ENCODE data around the gene PGS1.

Gene PGS1

GRCh38 chr17:78425429-78425828 is 47.0 kb downstream of the PGS1 start:
- H2AFZ ChIP-seq (ENCODE audit: low read depth, low read length), result no peak overlapping the region
- H3K4me1 ChIP-seq (ENCODE audit: insufficient read depth, low read length), result no peaks in the 10 kb centered on the region
- peaks cover 84% of the 10 kb centered on the region for H3K36me3 ChIP-seq (ENCODE audit: insufficient read depth, low read length)
- no peak overlapping the region for H3K27ac ChIP-seq (ENCODE audit: low read length)
- DNase-seq (no peak), ATAC-seq (ENCODE audit: insufficient read depth, low read depth) (no peak)
- H4K20me1 ChIP-seq (ENCODE audit: insufficient read depth, low read length), result peaks cover 16% of the 10 kb centered on the region
- H3K4me2 ChIP-seq (ENCODE audit: insufficient read depth, low read length), result no peak overlapping the region
- no peaks in the 10 kb centered on the region for H3K9me3 ChIP-seq (ENCODE audit: insufficient read depth, low read length, severe bottlenecking)
- no peak for TF ChIP-seq CTCF (IDR thresholded peaks at IDR 0.05; ENCODE audit: borderline replicate concordance, extremely low read depth, low read length, poor library complexity, severe bottlenecking)
- no peaks in the 10 kb centered on the region for H3K27me3 ChIP-seq (ENCODE audit: insufficient read depth, low read length, poor library complexity)
- no peak overlapping the region for H3K9ac ChIP-seq (ENCODE audit: low read depth, low read length)
- no peaks in the 10 kb centered on the region for H3K79me2 ChIP-seq (ENCODE audit: insufficient read depth, low read length)
- no peak overlapping the region for H3K4me3 ChIP-seq (ENCODE audit: low read depth in 1 of 2, low read length in 2 of 2)

- DNase-seq (no peak), ATAC-seq (ENCODE audit: insufficient read depth, low read depth) (no peak)
- Histone ChIP-seq H3K9ac (ENCODE audit: low read depth, low read length) (no peak overlapping the region), H3K27ac (ENCODE audit: low read length) (no peak overlapping the region), H3K36me3 (ENCODE audit: insufficient read depth, low read length) (peaks cover 75% of the 10 kb centered on the region), H3K79me2 (ENCODE audit: insufficient read depth, low read length) (no peaks in the 10 kb centered on the region), H3K9me3 (ENCODE audit: insufficient read depth, low read length, severe bottlenecking) (no peaks in the 10 kb centered on the region), H2AFZ (ENCODE audit: low read depth, low read length) (no peak overlapping the region), H3K4me2 (ENCODE audit: insufficient read depth, low read length) (no peak overlapping the region), H3K4me3 (ENCODE audit: low read depth in 1 of 2, low read length in 2 of 2) (no peak overlapping the region), H3K27me3 (ENCODE audit: insufficient read depth, low read length, poor library complexity) (no peaks in the 10 kb centered on the region), H3K4me1 (ENCODE audit: insufficient read depth, low read length) (no peaks in the 10 kb centered on the region), H4K20me1 (ENCODE audit: insufficient read depth, low read length) (peaks cover 12% of the 10 kb centered on the region)
- TF ChIP-seq EZH2 (IDR thresholded peaks at IDR 0.05; ENCODE audit: borderline replicate concordance, low read depth, low read length, severe bottlenecking), result no peak
- TF ChIP-seq CTCF (IDR thresholded peaks at IDR 0.05; ENCODE audit: borderline replicate concordance, extremely low read depth, low read length, poor library complexity, severe bottlenecking), result no peak
Observed at GRCh38 chr17:78426293-78426879, 47.9 kb downstream of the PGS1 start.

- Histone ChIP-seq H3K9me3 (ENCODE audit: insufficient read depth, low read length, severe bottlenecking) (no peaks in the 10 kb centered on the region), H2AFZ (ENCODE audit: low read depth, low read length) (no peak overlapping the region), H3K4me2 (ENCODE audit: insufficient read depth, low read length) (no peak overlapping the region), H3K79me2 (ENCODE audit: insufficient read depth, low read length) (no peaks in the 10 kb centered on the region), H3K4me1 (ENCODE audit: insufficient read depth, low read length) (no peaks in the 10 kb centered on the region), H4K20me1 (ENCODE audit: insufficient read depth, low read length) (peaks cover 6% of the 10 kb centered on the region; the same call in 1 of the 2 replicates), H3K36me3 (ENCODE audit: insufficient read depth, low read length) (peaks cover 67% of the 10 kb centered on the region), H3K4me3 (ENCODE audit: low read depth in 1 of 2, low read length in 2 of 2) (no peak overlapping the region), H3K27me3 (ENCODE audit: insufficient read depth, low read length, poor library complexity) (no peaks in the 10 kb centered on the region), H3K9ac (ENCODE audit: low read depth, low read length) (no peak overlapping the region), H3K27ac (ENCODE audit: low read length) (no peak overlapping the region)
- no peak for TF ChIP-seq EZH2 (IDR thresholded peaks at IDR 0.05; ENCODE audit: borderline replicate concordance, low read depth, low read length, severe bottlenecking)
- no peak for TF ChIP-seq CTCF (IDR thresholded peaks at IDR 0.05; ENCODE audit: borderline replicate concordance, extremely low read depth, low read length, poor library complexity, severe bottlenecking)
- ATAC-seq (ENCODE audit: insufficient read depth, low read depth), result no peak
- no peak for DNase-seq
Observed at GRCh38 chr17:78427140-78427539, 48.7 kb downstream of the PGS1 start.

All from DND-41 (cell line).